Ovary (tissue), 3 donors: ENCODE measurements around the gene PSRC1.

Source experiments
- CTCF ChIP-seq, 3 donors: fragments of 450-650 bp in 2 of 3; fragments of 200-600 bp in 1 of 3; IDR thresholded peaks; one replicate each; pipeline versions ENCODE4 v1.5.1 to v1.8.0; 2016 to 2022; ENCODE audit warnings: antibody characterized with exemption in 3 of 3, mild to moderate bottlenecking in 1 of 3
- EP300 ChIP-seq: sonication (generic); formaldehyde crosslinking; IDR thresholded peaks from one replicate; pipeline ENCODE4 v1.6.1; 2017; ENCODE audit warnings: antibody characterized with exemption
- POLR2A ChIP-seq: fragments of 450-650 bp; IDR thresholded peaks from one replicate; pipeline ENCODE4 v1.6.1; 2017; ENCODE audit warnings: antibody characterized with exemption, mild to moderate bottlenecking, moderate library complexity
- donor health status: DM: no; HTN: no; CAD: no.

- TF ChIP-seq POLR2A (no peak), CTCF (IDR thresholded peaks at IDR 0.05) (no peak), EP300 (no peak)
Observed at GRCh38 chr1:109252893-109253802, 29.8 kb downstream of the PSRC1 start.
